ENCODE measurements around the gene ANKHD1. TPM values are rescaled to one million over a fixed set of nuclear protein-coding genes. Genes with fewer than 3 reads are reported as not detected.

ANKHD1 gene
- total and polyA plus RNA-seq, 10 donors: 30.5 to 235 (median 157) TPM

- Histone ChIP-seq H3K27ac (no peak overlapping the region), H3K4me3 (no peak overlapping the region), H3K9me3 (no peaks in the 10 kb centered on the region), H3K36me3 (no peaks in the 10 kb centered on the region), H3K27me3 (replicated peaks in 1 of 7) (no peaks in the 10 kb centered on the region), H3K4me1 (peaks cover 8 to 27% (median 20%) of the 10 kb centered on the region in 6 donors)
- WGBS, 5 donors: 76 to 97% (median 83%) methylated on average over 2 to 7 of the region's 7 CpGs
- DNase-seq: no peak
- TF ChIP-seq POLR2AphosphoS5 (IDR thresholded peaks at IDR 0.05) (no peak), POLR2A (IDR thresholded peaks at IDR 0.05) (no peak), CTCF (IDR thresholded peaks at IDR 0.05 in 8 of 11, conservative IDR thresholded peaks at IDR 0.05 in 3 of 11) (no peak)
- intact Hi-C loops (cut with DNase I; ENCODE audit: low total_unique reads): no loop called here
Observed at GRCh38 chr5:140360681-140361479, 40.8 kb upstream of the ANKHD1 start.

GRCh38 chr5:140361901-140362300 is 39.7 kb upstream of the ANKHD1 start:
- Histone ChIP-seq H3K36me3 (no peaks in the 10 kb centered on the region), H3K9me3 (no peaks in the 10 kb centered on the region), H3K27ac (no peak overlapping the region), H3K4me1 (peaks cover 8 to 24% (median 19%) of the 10 kb centered on the region in 6 donors), H3K27me3 (replicated peaks in 1 of 7) (no peaks in the 10 kb centered on the region), H3K4me3 (no peak overlapping the region)
- no peak for DNase-seq
- TF ChIP-seq CTCF (IDR thresholded peaks at IDR 0.05 in 8 of 11, conservative IDR thresholded peaks at IDR 0.05 in 3 of 11) (no peak), POLR2AphosphoS5 (IDR thresholded peaks at IDR 0.05) (no peak), POLR2A (IDR thresholded peaks at IDR 0.05) (no peak)
- intact Hi-C loops (cut with DNase I; ENCODE audit: low total_unique reads): no loop called here
- WGBS, 5 donors: 88 to 100% (median 93%) methylated on average over 2 of the region's 2 CpGs

DNA sequence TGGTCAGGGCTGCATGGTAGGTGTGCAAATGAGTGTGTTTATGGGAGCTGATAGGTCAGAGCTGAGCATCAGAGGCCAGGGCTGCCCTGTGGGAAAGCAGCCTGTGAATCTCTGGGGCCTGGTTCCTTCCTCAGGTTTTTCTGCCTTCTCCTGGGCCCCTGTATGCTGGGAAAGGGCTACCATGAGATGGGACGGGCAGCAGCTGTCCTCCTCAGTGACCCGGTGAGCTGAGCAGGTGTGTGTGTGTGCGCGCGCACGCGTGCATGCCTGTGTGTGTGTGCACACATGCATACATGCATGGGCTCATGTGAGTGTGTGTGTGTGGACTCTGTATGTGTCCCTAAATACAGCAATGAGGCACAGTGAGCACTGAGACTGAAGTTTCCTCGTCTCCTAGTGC is 39.3 kb upstream of the ANKHD1 start:
- no peak overlapping the region for H3K27ac ChIP-seq
- H3K4me1 ChIP-seq: peaks cover 7 to 20% (median 15%) of the 10 kb centered on the region in 6 donors
- no peak overlapping the region for H3K4me3 ChIP-seq
- no peaks in the 10 kb centered on the region for H3K9me3 ChIP-seq
- no peak for DNase-seq
- WGBS, 5 donors: 82 to 88% (median 87%) methylated on average over 6 to 8 of the region's 8 CpGs
- intact Hi-C loops (cut with DNase I; ENCODE audit: low total_unique reads): no loop called here
- no peaks in the 10 kb centered on the region for H3K36me3 ChIP-seq
- H3K27me3 ChIP-seq (replicated peaks in 1 of 7): no peaks in the 10 kb centered on the region
- TF ChIP-seq POLR2A (IDR thresholded peaks at IDR 0.05): no peak
- TF ChIP-seq CTCF (IDR thresholded peaks at IDR 0.05 in 8 of 11, conservative IDR thresholded peaks at IDR 0.05 in 3 of 11): no peak
- no peak for TF ChIP-seq POLR2AphosphoS5 (IDR thresholded peaks at IDR 0.05)

- 10 to 15% (median 12%) methylated on average over 25 to 29 of the region's 29 CpGs for WGBS, 5 donors
- Histone ChIP-seq H3K4me1 (peaks cover 0 to 13% (median 8%) of the 10 kb centered on the region in 6 donors), H3K36me3 (no peaks in the 10 kb centered on the region), H3K4me3 (peak overlapping the region in 3 of 8 donors; percentile 16 to 59 (median 30)), H3K9me3 (no peaks in the 10 kb centered on the region), H3K27ac (no peak overlapping the region), H3K27me3 (replicated peaks in 1 of 7) (no peaks in the 10 kb centered on the region)
- DNase-seq: peak; percentile 95
- intact Hi-C loops (cut with DNase I; ENCODE audit: low total_unique reads): no loop called here
- TF ChIP-seq CTCF (IDR thresholded peaks at IDR 0.05 in 8 of 11, conservative IDR thresholded peaks at IDR 0.05 in 3 of 11) (peak; percentile 74 to 98 (median 92)), POLR2A (IDR thresholded peaks at IDR 0.05) (no peak), POLR2AphosphoS5 (IDR thresholded peaks at IDR 0.05) (peak; percentile 38 to 64 (median 60))
Observed at GRCh38 chr5:140362875-140363630, 38.6 kb upstream of the ANKHD1 start.
